ENCODE data around the gene TBCD.

TBCD gene

GRCh38 chr17:82805823-82806222 is 54.0 kb downstream of the TBCD start:
- Histone ChIP-seq H3K9me3 (ENCODE audit: insufficient read depth, low read length) (no peaks in the 10 kb centered on the region), H3K4me3 (ENCODE audit: insufficient read depth, low read length, poor library complexity, severe bottlenecking) (no peak overlapping the region), H3K36me3 (ENCODE audit: low read length) (no peaks in the 10 kb centered on the region), H3K27me3 (ENCODE audit: low read length) (no peaks in the 10 kb centered on the region), H3K4me2 (ENCODE audit: low read depth, low read length, poor library complexity, severe bottlenecking) (no peak overlapping the region), H2AFZ (ENCODE audit: low read depth, low read length, severe bottlenecking) (no peak overlapping the region), H3F3A (ENCODE audit: insufficient read depth) (no peaks in the 10 kb centered on the region), H3K9ac (ENCODE audit: low read length) (no peak overlapping the region), H4K20me1 (ENCODE audit: low read depth, low read length) (no peaks in the 10 kb centered on the region), H3K79me2 (ENCODE audit: insufficient read depth, low read length) (no peaks in the 10 kb centered on the region), H3K9me2 (replicated peaks; ENCODE audit: insufficient read depth, low read length) (no peaks in the 10 kb centered on the region), H3K27ac (ENCODE audit: low read depth, low read length) (no peak overlapping the region)
- no peak for TF ChIP-seq EZH2phosphoT487 (conservative IDR thresholded peaks at IDR 0.05; ENCODE audit: low read length)
- TF ChIP-seq CTCF (IDR thresholded peaks at IDR 0.05; ENCODE audit: insufficient read depth, low read length, poor library complexity, severe bottlenecking), result no peak

DNA sequence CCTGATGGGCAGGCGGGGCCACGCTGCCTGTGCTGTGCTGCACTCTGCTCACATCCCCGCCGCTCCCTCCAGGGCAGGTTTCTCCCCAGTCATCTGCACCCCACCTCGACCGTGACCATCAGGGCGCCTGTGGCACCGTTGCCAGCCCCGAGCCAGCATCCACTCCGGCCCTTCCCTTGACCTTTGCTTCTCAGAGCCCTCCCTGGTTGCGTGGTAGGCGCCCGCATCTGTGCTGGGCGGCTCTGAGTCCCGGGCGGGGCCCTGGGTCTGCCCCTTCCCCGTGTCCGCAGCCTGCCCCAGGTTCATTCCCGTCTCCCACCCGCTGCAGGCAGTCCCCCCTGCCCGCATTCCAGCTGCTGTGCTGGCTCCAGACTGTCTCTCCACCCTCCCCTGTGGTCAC is 54.8 kb downstream of the TBCD start:
- Histone ChIP-seq H3K79me2 (ENCODE audit: insufficient read depth, low read length) (no peaks in the 10 kb centered on the region), H3K4me3 (ENCODE audit: insufficient read depth, low read length, poor library complexity, severe bottlenecking) (no peak overlapping the region), H4K20me1 (ENCODE audit: low read depth, low read length) (no peaks in the 10 kb centered on the region), H3K9me3 (ENCODE audit: insufficient read depth, low read length) (no peaks in the 10 kb centered on the region), H3K27me3 (ENCODE audit: low read length) (no peaks in the 10 kb centered on the region), H3K9me2 (replicated peaks; ENCODE audit: insufficient read depth, low read length) (no peaks in the 10 kb centered on the region), H3K4me2 (ENCODE audit: low read depth, low read length, poor library complexity, severe bottlenecking) (no peak overlapping the region), H3F3A (ENCODE audit: insufficient read depth) (no peaks in the 10 kb centered on the region), H3K9ac (ENCODE audit: low read length) (no peak overlapping the region), H2AFZ (ENCODE audit: low read depth, low read length, severe bottlenecking) (no peak overlapping the region), H3K36me3 (ENCODE audit: low read length) (no peaks in the 10 kb centered on the region), H3K27ac (ENCODE audit: low read depth, low read length) (no peak overlapping the region)
- TF ChIP-seq CTCF (IDR thresholded peaks at IDR 0.05; ENCODE audit: insufficient read depth, low read length, poor library complexity, severe bottlenecking), result no peak
- TF ChIP-seq EZH2phosphoT487 (conservative IDR thresholded peaks at IDR 0.05; ENCODE audit: low read length), result no peak

DNA sequence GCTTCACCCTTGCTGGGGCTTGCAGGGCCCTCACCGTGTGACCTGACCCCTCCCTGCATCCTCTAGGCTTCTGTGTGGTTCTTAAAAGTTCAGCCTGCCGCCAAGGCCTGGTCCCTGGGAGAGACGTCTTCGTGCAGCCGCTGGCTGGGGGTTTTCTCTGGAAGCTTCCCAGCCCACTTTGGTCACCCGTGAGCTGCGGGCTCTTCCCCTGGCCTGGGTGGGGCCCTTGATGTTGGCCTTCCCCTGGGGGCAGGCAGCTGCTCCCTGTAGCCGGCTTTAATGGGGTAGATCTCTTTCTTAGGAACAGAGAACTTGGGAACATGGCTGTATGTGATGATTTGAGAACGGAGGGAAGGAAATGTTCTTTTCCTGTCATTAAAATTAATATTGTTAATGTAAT is 55.2 kb downstream of the TBCD start:
- Histone ChIP-seq H4K20me1 (ENCODE audit: low read depth, low read length) (no peaks in the 10 kb centered on the region), H3K27ac (ENCODE audit: low read depth, low read length) (no peak overlapping the region), H3K9me2 (replicated peaks; ENCODE audit: insufficient read depth, low read length) (no peaks in the 10 kb centered on the region), H3F3A (ENCODE audit: insufficient read depth) (no peaks in the 10 kb centered on the region), H3K9me3 (ENCODE audit: insufficient read depth, low read length) (no peaks in the 10 kb centered on the region), H3K36me3 (ENCODE audit: low read length) (no peaks in the 10 kb centered on the region), H3K27me3 (ENCODE audit: low read length) (no peaks in the 10 kb centered on the region), H3K9ac (ENCODE audit: low read length) (no peak overlapping the region), H3K4me3 (ENCODE audit: insufficient read depth, low read length, poor library complexity, severe bottlenecking) (no peak overlapping the region), H3K4me2 (ENCODE audit: low read depth, low read length, poor library complexity, severe bottlenecking) (no peak overlapping the region), H3K79me2 (ENCODE audit: insufficient read depth, low read length) (no peaks in the 10 kb centered on the region), H2AFZ (ENCODE audit: low read depth, low read length, severe bottlenecking) (no peak overlapping the region)
- no peak for TF ChIP-seq EZH2phosphoT487 (conservative IDR thresholded peaks at IDR 0.05; ENCODE audit: low read length)
- TF ChIP-seq CTCF (IDR thresholded peaks at IDR 0.05; ENCODE audit: insufficient read depth, low read length, poor library complexity, severe bottlenecking), result no peak

GRCh38 chr17:82807562-82807961 is 55.7 kb downstream of the TBCD start:
- no peak for TF ChIP-seq CTCF (IDR thresholded peaks at IDR 0.05; ENCODE audit: insufficient read depth, low read length, poor library complexity, severe bottlenecking)
- TF ChIP-seq EZH2phosphoT487 (conservative IDR thresholded peaks at IDR 0.05; ENCODE audit: low read length), result no peak
- no peaks in the 10 kb centered on the region for H3K9me2 ChIP-seq (replicated peaks; ENCODE audit: insufficient read depth, low read length)
- no peaks in the 10 kb centered on the region for H3K79me2 ChIP-seq (ENCODE audit: insufficient read depth, low read length)
- H3K4me2 ChIP-seq (ENCODE audit: low read depth, low read length, poor library complexity, severe bottlenecking), result no peak overlapping the region
- no peaks in the 10 kb centered on the region for H3K9me3 ChIP-seq (ENCODE audit: insufficient read depth, low read length)
- no peak overlapping the region for H3K9ac ChIP-seq (ENCODE audit: low read length)
- H4K20me1 ChIP-seq (ENCODE audit: low read depth, low read length), result no peaks in the 10 kb centered on the region
- H3K27me3 ChIP-seq (ENCODE audit: low read length), result no peaks in the 10 kb centered on the region
- no peak overlapping the region for H3K27ac ChIP-seq (ENCODE audit: low read depth, low read length)
- H3F3A ChIP-seq (ENCODE audit: insufficient read depth), result no peaks in the 10 kb centered on the region
- H3K36me3 ChIP-seq (ENCODE audit: low read length), result no peaks in the 10 kb centered on the region
- no peak overlapping the region for H2AFZ ChIP-seq (ENCODE audit: low read depth, low read length, severe bottlenecking)
- H3K4me3 ChIP-seq (ENCODE audit: insufficient read depth, low read length, poor library complexity, severe bottlenecking), result no peak overlapping the region
